ENCODE data around the gene RPN2. TPM values are rescaled to one million over a fixed set of nuclear protein-coding genes. Genes with fewer than 3 reads are reported as not detected.

The RPN2 gene
- total RNA-seq, 1 experiment from 2014 or later, result 222 TPM

DNA sequence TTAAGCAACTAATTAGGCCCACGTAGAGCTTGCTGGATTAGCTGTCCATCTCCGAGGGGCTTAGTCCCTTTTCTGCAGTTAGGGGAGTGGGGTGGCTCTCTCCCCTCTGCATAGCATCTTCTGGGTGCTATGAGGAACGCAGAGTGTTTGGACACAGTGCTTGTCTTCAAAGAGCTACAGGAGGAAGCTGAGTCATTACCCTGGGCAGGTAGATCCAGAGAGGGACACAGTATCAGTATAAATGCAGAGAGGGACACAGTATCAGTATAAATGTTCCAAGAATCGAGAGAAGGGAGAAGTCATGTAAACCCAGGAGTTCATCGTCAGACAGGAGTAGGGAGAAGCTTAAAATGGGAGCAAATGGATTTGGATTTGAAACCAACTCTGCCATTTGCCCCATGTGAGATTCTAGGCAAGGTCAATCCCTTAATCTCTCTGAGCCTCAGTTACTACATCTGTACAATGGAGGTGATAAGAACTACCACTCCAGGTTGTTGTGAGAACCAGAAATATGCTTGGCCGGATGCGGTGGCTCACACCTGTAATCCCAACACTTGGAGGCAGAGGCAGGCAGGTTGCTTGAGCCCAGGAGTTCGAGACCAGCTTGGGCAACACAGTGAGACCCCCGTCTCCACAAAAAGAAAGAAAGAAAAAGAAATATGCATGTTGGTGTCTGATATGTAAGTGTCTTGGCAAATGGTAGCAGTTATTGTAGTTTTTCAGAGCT lies 88.0 kb downstream of the RPN2 start:
- no peak overlapping the region for H3K4me3 ChIP-seq (ENCODE audit: low read depth, low read length, poor library complexity, severe bottlenecking)
- no peaks in the 10 kb centered on the region for H3K36me3 ChIP-seq (ENCODE audit: insufficient read depth, low read length, poor library complexity, severe bottlenecking)
- H3K9me3 ChIP-seq (ENCODE audit: low read depth, low read length, poor library complexity, severe bottlenecking), result no peaks in the 10 kb centered on the region
- CTCF ChIA-PET, result no interaction called here
- TF ChIP-seq, protein P1, sequence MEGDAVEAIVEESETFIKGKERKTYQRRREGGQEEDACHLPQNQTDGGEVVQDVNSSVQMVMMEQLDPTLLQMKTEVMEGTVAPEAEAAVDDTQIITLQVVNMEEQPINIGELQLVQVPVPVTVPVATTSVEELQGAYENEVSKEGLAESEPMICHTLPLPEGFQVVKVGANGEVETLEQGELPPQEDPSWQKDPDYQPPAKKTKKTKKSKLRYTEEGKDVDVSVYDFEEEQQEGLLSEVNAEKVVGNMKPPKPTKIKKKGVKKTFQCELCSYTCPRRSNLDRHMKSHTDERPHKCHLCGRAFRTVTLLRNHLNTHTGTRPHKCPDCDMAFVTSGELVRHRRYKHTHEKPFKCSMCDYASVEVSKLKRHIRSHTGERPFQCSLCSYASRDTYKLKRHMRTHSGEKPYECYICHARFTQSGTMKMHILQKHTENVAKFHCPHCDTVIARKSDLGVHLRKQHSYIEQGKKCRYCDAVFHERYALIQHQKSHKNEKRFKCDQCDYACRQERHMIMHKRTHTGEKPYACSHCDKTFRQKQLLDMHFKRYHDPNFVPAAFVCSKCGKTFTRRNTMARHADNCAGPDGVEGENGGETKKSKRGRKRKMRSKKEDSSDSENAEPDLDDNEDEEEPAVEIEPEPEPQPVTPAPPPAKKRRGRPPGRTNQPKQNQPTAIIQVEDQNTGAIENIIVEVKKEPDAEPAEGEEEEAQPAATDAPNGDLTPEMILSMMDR (conservative IDR thresholded peaks at IDR 0.05; ENCODE audit: low read depth, low read length), result no peak
- TF ChIP-seq EZH2 (IDR thresholded peaks at IDR 0.05; ENCODE audit: borderline replicate concordance, low read depth, low read length, poor library complexity, severe bottlenecking), result no peak
- no peaks in the 10 kb centered on the region for H3K4me1 ChIP-seq (ENCODE audit: insufficient read depth, low read length, poor library complexity, severe bottlenecking)
- no peaks in the 10 kb centered on the region for H3K27me3 ChIP-seq (replicated peaks; ENCODE audit: insufficient read depth, low read depth, low read length, poor library complexity)
- intact Hi-C loops (cut with micrococcal nuclease; ENCODE audit: unreplicated experiment), result no loop called here
- no peak overlapping the region for H3K27ac ChIP-seq (ENCODE audit: low read depth, low read length, poor library complexity, severe bottlenecking)
- no TSS peak for BruUV-seq (replicated peaks)
- DNase-seq (ENCODE audit: low spot score), result no peak
- POLR2A ChIA-PET (ENCODE audit: low non-redundant PET), result interaction anchor here (0.6 kb wide), 1 partner anchor 753 kb away, joined by 3 read pairs; no protein-coding TSS in a partner anchor

DNA sequence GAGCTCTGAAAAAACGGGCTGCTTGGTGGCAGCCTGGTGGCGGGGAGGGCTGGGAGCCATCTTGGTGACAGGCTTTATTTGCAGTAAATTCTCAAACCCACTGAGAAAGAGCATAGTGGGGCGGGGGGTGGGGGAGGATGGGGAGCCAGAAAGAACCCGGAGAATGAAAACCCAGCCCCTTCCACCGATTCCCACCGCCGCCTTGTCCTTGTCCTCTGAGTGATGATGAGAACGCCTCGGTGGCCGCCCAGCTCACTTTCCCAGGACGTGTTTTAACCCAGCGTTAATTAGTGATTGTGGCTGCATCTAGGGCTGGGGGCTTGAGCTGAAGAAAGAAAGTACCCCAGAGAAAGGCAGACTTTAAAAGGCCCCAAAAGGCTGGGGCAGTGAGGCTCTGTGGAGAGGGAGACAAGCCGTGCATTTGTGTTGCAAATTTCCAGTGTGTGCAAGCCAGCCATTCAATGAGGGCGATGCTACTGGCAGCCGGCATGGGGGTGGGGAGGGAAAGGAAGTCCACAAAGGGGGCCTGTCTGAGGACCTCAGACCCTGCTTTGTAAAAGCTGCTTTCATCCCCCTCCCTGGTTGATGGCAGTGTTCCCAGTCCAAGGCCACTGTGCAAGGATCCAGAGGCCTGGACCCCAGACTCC lies 88.7 kb downstream of the RPN2 start:
- Histone ChIP-seq H3K4me1 (ENCODE audit: insufficient read depth, low read length, poor library complexity, severe bottlenecking) (no peaks in the 10 kb centered on the region), H3K36me3 (ENCODE audit: insufficient read depth, low read length, poor library complexity, severe bottlenecking) (no peaks in the 10 kb centered on the region), H3K4me3 (ENCODE audit: low read depth, low read length, poor library complexity, severe bottlenecking) (no peak overlapping the region), H3K9me3 (ENCODE audit: low read depth, low read length, poor library complexity, severe bottlenecking) (no peaks in the 10 kb centered on the region), H3K27ac (ENCODE audit: low read depth, low read length, poor library complexity, severe bottlenecking) (no peak overlapping the region), H3K27me3 (replicated peaks; ENCODE audit: insufficient read depth, low read depth, low read length, poor library complexity) (no peaks in the 10 kb centered on the region)
- no TSS peak for BruUV-seq (replicated peaks)
- DNase-seq (ENCODE audit: low spot score), result no peak
- TF ChIP-seq EZH2 (IDR thresholded peaks at IDR 0.05; ENCODE audit: borderline replicate concordance, low read depth, low read length, poor library complexity, severe bottlenecking), result no peak
- TF ChIP-seq, protein P1 (conservative IDR thresholded peaks at IDR 0.05; ENCODE audit: low read depth, low read length), result no peak
- intact Hi-C loops (cut with micrococcal nuclease; ENCODE audit: unreplicated experiment), result no loop called here
- POLR2A ChIA-PET (ENCODE audit: low non-redundant PET), result interaction anchor here (0.6 kb wide), 1 partner anchor 753 kb away, joined by 3 read pairs; no protein-coding TSS in a partner anchor
- CTCF ChIA-PET, result interaction anchor here (1.1 kb wide), 1 partner anchor 117 kb away, joined by 5 read pairs; no protein-coding TSS in a partner anchor

DNA sequence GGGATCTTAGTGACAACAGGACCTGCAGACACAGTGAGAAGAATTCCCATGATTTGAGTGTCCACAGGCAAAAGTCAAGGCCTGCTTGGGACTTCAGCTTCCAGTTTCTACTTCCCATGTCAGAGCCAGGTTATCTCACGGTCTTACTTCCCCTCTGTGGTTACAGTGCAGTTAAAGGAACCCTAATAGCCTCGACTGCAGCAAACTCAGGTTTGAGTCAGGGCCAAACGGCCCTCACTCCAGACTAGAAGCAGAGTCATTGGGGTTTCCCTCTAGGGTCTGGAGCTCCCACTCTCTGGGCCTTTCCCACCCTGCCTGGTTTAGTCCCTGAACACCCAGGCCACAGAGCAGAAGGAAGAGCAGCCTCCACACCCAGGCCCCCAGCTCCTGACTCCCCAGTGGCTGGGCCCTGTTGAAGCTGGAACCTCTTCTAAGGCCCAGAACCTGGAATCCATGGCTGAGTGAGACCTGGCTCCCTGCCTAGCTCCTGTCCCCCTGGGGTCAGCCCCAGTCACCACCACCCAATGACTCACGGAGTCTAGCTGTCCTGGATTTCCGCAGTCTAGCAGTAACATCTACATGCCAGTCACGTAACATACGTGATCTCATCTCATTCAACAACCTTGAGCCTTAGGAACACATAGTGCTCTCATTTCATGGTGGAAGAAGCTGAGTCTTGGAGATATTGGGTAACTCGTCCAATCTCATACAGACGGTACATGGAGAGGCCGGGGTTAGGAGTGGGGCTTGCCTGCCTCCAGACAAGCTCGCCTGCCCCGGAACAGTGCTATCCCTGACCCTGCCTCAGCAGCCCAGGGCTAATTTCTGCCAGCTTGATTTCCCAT lies 91.7 kb downstream of the RPN2 start:
- Histone ChIP-seq H3K27ac (ENCODE audit: low read depth, low read length, poor library complexity, severe bottlenecking) (no peak overlapping the region), H3K9me3 (ENCODE audit: low read depth, low read length, poor library complexity, severe bottlenecking) (no peaks in the 10 kb centered on the region), H3K4me1 (ENCODE audit: insufficient read depth, low read length, poor library complexity, severe bottlenecking) (no peaks in the 10 kb centered on the region), H3K36me3 (ENCODE audit: insufficient read depth, low read length, poor library complexity, severe bottlenecking) (no peaks in the 10 kb centered on the region), H3K27me3 (replicated peaks; ENCODE audit: insufficient read depth, low read depth, low read length, poor library complexity) (no peaks in the 10 kb centered on the region), H3K4me3 (ENCODE audit: low read depth, low read length, poor library complexity, severe bottlenecking) (no peak overlapping the region)
- DNase-seq (ENCODE audit: low spot score), result no peak
- no peak for TF ChIP-seq EZH2 (IDR thresholded peaks at IDR 0.05; ENCODE audit: borderline replicate concordance, low read depth, low read length, poor library complexity, severe bottlenecking)
- TF ChIP-seq, protein P1 (conservative IDR thresholded peaks at IDR 0.05; ENCODE audit: low read depth, low read length), result no peak
- CTCF ChIA-PET, result interaction anchor here (0.5 to 0.6 kb wide), 2 partner anchors 34 to 613 kb away, joined by 3 to 5 read pairs; no protein-coding TSS in a partner anchor
- BruUV-seq (replicated peaks), result no TSS peak
- intact Hi-C loops (cut with micrococcal nuclease; ENCODE audit: unreplicated experiment), result loop anchor here (1.0 kb wide), 1 partner anchor 114 kb away; no protein-coding TSS in a partner anchor
- POLR2A ChIA-PET (ENCODE audit: low non-redundant PET), result no interaction called here
